DMS 273 (cell line): Measurements from ENCODE around the gene PDGFRA.
A peak's percentile ranks its signal among the peaks of the same experiment; 100 is the strongest.

Experiments
- DNase-seq: peaks from one replicate; lab custom pipeline; 2025; ENCODE audit not compliant: unreplicated experiment; lab: John Stamatoyannopoulos, UW

PDGFRA gene

DNA sequence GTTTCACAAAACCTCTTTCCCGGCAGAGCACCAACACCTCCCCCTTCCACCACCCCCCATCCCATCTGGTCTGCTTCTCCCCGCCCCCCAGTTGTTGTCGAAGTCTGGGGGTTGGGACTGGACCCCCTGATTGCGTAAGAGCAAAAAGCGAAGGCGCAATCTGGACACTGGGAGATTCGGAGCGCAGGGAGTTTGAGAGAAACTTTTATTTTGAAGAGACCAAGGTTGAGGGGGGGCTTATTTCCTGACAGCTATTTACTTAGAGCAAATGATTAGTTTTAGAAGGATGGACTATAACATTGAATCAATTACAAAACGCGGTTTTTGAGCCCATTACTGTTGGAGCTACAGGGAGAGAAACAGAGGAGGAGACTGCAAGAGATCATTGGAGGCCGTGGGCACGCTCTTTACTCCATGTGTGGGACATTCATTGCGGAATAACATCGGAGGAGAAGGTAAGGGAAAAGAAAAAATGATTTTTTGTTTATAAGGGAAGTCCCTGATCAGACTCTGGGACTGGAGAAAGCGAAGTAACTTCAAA, at the start of gene PDGFRA:
TSS of gene PDGFRA (plus strand) at position 333 of the 541 bp plus-strand sequence. CDS start 29,476 bp downstream, outside the sequence.
- DNase-seq, result peak; percentile 78

DNA sequence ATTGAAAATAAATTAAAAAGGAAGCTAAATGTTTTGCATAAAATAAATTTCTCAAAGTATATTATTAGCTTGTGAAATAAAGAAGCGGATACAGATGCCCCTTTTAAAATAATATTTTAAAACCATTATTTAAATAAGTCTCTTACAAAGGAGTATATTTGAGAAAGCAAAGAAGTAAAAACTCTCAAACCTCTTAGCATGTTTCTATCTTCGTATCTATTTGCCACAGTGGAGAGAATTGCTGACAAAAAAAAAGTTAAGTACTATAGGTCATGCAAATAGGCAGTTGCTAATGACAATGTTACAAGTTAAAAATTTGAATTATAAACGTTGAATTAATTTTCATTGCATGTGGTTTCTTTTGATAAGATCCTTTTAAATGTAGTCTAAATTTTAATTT, 44.5 kb upstream of the PDGFRA start:
- DNase-seq, result no peak

DNA sequence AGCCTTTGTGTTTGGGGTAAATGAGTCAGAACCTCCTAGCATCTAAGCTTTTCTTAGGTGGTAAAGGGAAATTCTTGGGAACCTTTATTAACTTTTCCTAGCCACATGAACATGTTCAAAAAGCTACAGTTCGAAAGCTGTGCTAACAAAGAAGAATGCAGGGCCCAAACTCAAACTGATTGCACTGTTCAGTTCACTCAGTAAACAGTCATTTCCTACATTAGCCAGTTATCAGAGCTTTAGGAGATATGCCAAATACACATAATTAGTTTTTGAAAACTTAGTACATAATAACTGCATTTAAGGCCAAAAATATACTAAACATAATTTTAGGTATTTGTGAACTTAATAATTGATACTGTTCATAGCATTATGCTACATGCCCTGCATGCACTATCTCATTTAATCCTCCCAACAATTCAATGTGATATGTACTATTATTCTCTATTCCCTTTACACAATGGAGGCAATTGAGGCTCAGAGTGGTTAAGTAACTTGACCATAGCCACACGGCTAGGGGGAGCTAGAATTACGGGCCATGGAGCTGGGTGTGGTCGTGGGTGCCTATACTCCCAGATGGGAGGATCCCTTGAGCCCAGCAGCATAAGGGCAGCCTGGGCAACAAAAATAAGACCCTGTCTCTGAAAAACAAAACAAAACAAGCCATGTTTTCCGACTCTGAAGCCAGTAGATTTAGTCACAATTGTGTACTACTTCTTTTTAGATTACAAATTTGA, 43.9 kb upstream of the PDGFRA start:
- DNase-seq, result no peak

DNA sequence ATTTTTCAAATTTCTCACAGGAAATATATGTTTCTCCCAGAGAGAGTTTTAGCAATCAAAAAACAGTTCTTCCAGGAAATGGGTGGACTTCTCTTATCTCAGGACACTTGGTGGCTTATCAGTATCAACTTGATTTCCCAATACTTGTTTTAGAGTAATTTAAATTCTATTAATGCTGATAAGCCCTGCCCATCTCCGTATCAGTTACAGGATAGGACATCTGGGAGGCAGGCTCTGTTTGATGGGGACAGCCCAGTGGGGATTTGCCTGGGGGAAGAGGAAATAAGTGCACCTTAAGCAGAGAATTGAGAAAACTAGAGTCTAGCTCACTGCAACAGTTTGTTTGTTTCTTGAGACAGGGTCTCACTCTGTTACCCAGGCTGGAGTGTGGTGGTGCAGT, 43.2 kb upstream of the PDGFRA start:
- no peak for DNase-seq

DNA sequence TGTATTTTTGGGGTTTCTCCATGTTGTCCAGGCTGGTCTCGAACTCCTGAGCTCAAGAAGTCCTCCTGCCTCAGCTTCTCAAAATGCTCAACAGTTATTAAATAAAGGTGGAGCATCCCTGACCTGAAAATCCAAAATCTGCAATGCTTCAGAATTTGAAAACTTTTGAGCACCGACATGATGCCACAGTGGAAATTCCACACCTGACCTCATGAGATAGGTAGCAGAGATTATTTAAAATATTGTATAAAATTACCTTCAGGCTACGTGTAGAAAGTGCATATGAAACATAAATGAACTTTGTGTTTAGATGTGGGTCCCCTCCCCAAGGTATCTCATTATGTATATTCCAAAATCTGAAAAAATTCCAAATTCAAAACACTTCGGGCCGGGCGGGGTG, 42.7 kb upstream of the PDGFRA start:
- no peak for DNase-seq

DNA sequence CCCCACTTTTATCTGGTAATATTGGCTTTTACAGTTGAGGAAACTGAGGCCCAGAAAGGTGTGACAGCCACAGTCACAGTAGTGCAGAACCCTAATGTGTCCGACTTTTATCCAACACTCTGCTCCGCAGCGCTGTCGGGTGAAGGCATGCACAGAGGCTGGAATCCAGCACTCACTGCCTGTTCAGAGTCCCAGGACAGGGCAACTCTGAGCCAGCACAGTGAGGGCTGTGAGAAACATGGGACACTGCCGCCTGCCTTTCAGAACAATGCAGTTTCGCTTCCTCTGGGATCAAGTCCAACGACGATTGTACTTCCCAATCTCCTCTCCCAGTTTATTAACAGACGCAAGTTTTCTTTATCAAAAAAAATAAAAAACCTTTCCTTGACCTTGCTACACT, 41.9 kb upstream of the PDGFRA start:
- DNase-seq, result no peak

DNA sequence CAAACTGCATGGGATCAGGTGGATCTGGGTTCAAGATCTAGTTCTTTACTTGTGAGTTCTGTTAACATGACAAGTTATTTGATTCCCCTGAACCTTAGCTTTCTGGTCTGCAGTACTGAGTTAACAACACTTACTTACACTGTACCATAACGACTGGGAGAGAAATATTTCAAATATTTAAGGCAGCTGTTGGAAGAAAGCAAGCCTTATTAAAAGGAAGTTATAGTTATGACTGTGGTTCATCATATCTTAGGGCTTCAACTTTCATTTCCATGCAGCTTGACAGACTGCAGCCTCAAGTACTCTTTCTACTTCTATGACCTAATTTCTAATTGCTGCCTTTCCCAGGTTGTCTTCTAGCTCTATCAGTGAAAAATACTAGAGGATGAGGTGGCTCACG, 40.0 kb upstream of the PDGFRA start:
- no peak for DNase-seq

DNA sequence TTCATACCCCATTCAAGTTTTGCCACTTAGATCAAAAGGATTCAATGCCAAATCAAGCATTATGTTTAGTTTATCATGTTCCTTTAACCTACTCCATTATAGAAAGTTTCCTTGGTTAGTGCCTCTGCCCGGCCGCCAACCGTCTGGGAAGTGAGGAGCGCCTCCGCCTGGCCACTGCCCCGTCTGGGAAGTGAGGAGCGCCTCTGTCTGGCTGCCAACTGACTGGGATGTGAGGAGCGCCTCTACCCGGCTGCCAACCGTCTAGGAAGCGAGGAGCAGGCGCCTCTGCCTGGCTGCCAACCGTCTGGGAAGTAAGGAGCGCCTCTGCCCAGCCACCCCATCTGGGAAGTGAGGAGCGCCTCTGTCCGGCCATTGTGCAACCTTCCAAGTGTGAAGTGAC, 36.3 kb upstream of the PDGFRA start:
- no peak for DNase-seq

DNA sequence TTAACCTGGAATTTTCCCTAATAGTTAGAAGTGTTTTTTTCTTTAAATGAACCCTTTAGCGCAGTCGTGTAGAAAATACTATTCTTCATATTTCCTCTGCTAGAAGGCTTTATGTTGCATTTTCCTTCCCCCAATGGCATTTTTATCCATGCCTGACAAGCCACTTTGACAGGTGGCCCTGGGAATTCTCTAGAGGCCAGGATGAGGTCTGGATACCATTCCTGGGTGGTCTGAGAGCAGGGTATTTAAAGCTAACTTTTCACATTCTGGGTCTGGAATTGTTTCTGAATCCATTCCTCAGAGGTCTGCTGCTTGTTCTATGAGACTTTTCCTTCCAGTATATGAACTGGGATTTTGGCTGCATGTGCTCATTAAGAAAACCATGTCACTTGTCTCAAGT, 31.2 kb upstream of the PDGFRA start:
- DNase-seq, result no peak

DNA sequence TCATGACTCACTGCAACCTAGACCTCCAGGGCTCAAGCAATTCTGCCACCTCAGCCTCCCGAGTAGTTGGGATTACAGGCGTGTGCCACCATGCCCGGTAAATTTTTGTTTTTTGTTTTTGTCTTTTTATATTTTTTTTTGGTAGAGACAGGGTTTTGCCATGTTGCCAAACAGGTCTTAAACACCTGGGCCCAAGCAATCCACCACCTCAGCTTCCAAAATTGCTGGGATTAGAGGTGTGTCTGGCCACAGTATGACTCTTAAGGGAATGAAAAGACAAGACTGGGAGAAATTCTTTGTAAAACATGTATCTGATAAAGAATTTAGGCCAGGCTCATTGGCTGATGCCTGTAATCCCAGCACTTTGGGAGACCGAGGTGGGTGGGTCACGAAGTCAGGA, 29.2 kb upstream of the PDGFRA start:
- no peak for DNase-seq

DNA sequence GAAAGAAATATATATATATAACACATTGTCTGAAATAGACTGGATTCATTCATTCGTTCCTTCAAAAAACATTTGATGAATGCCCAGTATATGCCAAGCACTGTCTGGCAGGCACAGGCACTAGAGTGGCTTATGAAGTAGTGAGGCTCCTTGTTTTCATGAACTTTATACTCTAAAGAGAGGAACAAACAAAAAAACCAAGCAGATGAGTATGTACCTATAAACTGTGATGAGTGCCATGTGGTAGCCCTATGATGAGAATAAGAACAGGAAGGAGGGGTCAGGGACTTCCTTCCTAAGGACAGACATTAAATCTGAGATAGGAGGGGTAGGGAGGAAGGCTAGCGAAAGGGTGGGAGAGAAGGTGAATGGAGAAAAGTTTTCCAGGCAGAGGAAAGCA, 19.5 kb upstream of the PDGFRA start:
- DNase-seq, result no peak

DNA sequence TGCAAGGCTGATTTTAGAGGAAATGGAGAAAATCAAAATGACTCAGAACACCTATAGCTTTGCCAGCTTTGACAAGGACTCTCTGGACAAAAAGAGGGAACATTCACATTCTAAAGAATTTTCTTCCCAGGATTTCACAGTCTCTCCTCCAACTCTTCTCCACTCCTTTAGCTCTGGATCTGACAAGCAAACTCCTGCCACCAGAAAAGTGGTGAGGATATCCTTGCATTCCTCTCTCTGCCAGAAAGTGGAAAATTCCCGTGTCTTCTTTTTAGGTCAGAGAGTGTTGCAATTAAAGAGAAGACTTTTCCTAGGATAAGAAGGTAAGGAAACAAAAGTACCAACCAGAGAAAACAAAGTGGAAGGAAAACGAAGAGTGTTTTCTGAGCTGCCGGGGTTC, 16.1 kb upstream of the PDGFRA start:
- no peak for DNase-seq

DNA sequence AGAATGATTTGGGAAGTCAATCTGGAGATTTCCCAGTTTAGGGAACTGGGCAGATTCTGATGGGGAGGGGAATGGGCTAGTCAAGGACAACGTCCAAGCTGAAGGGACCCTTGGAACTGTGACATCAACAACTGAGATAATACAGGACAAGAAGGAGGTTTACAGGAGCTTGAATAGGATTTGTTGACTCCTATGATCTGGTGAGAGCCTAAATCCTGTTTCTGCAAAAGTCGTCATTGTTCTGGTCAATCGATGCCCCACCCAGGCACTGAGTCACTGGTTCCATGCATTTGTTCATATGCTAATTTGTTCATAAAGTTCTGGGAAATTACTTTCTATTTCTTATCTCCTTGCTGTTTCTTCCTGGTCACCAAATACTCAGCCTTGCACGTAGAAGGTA, 15.3 kb upstream of the PDGFRA start:
- DNase-seq, result no peak

DNA sequence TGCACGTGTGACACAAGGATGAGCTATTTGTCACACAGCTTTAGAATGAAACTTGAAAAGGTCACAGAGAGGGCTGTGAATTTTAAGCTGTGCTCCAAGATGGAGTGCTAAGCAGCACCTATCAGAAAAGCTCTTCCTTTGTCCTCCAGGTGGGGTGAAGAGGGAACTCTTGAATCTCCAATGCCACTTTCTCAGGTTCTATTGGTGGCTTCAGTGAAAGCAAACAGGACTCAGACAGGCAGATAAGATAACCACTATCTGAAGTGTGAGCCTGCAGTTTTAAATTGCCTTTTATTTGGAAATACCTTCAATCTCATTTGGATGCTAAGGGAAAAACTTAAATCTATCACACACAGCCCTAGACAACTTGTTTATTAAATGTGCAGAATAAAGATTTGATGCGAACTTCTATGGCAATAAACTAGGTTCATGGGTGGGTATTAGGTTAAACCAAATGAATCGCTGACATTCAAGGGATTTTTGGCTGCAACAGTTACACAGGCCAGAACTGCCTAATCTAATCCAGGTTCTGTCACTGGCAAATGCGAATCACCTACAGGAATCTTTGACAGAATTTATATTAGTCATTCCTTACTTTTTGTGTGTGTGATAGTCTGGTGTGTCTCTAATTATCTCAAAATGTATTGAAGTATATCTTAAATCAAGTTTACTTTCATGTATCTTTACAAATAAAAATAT, 13.6 kb upstream of the PDGFRA start:
- DNase-seq, result no peak

DNA sequence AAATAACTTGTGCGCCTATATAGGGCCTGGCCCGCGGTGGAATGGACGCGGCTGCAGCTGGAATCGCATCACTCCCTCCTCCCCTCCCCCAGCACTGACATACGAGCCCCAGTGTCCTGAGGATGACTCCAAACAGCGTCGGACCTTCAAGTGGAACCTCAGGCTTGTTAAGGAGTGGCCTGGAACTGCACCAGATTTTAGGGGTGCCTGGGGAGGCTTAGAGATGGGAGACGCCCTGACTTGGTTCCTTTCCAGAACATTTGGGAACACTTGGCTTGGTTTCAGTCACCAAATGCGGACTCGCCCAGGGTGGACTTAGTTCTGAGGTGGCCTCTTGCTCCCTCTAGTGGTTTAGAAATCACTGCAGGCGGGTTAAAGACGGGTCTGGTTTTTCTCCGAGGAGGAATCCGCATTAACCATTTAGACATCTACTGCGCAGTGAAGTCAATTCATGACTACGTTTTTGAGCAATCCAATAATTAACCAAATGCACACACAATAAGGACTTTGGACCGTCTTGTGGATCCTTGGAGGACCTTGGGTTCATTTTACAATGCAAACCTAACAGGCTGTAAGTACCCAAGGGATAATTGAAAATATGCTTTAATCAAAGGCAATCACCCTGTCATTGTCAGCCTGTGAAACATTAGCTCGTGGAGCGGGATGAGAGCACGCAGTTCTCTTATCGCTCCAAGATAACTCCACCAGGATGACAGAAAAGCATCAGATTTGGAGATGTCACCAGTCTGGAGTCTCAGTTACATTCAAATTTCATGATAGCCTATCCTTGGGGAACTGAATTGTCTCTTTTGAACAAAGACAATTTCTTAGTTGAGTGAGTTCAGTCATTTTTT, 11.2 kb upstream of the PDGFRA start:
- peak; percentile 82 for DNase-seq

DNA sequence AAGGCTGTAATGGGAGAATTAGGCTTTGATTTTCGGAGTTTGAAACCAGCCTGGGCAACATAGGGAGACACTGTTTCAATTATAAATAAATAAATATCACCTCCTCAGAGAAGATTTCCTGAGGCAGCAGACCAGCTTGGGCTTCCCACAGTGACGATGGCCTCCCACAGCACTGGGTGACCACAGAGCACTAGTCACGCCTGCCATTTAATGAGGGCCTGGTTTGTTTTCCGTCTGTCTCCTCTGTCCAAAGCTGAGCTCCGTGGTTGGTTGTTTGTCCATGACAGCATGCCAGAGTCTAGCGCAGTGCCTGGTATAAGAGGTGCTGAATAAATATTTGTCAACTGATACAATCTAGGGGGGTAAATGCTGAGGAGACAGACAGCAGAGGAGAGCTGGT, 10.4 kb upstream of the PDGFRA start:
- DNase-seq, result no peak

DNA sequence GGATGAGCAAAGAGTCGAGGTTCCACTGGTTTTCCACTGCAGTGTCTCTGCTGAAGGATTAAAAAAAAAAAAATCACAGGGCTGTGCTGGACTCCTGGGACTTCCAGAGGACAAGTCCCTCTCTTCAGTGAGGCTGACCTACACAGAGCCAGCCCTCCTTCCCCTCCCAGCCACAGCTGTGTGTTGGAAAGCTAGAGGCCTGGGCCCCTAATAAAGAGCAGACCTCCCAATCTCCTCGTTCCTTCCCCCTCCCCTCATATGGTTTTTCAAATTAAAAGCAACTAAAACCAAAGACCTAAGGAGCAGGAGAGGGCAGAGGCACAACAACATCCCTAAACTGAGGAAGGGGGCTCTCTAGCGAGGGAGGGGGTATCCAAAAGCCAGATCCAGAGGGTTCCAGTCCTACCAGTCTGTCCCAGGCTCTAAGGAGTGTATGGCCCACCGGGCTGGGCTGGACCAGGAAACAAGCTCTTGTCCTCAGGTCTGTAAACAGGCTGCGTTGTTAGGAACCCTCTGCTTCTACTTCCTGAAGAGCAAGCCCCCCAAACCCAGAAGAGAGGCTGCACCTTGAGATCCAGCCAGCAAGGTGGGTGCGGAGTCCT, 4.0 kb upstream of the PDGFRA start:
- DNase-seq, result no peak

DNA sequence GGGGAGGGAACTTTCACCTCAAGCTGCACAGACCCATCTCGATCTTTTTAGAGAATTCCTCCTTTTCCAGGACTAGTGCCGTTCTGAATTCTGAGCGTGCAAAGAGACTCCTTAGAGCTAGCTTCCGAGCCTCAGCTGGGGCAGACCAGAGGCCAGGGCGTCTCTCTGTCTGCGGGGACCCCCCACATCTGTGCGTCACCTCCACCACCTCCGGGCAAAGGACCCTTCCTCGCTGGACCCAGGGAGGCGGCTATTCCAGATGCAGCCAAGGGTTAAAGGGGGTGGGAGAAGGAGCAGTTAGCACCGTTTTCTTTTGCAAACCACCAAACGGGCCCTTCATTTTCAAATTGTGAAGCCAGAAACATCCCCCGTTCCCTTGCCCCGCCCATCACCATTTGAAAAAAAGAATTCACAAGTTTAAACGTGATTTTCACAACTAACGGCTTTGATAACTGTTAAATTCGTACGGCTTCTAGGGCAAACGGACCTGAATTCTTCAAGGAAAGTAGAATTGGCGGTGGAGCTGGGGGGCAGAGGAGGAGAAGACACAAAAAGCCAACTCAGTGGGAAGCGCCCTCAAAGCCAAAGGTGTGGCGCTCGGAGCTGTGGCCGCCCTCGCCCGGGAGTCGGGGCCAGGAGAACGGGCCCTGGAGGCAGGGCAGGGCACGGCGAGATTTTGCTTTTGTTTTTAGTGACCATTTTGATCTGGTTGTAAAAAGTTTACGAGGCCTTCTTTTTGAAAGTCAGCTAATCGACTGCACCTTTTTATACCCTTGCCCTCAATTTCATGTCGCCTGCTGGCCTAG, 3.3 kb upstream of the PDGFRA start:
- DNase-seq, result no peak

DNA sequence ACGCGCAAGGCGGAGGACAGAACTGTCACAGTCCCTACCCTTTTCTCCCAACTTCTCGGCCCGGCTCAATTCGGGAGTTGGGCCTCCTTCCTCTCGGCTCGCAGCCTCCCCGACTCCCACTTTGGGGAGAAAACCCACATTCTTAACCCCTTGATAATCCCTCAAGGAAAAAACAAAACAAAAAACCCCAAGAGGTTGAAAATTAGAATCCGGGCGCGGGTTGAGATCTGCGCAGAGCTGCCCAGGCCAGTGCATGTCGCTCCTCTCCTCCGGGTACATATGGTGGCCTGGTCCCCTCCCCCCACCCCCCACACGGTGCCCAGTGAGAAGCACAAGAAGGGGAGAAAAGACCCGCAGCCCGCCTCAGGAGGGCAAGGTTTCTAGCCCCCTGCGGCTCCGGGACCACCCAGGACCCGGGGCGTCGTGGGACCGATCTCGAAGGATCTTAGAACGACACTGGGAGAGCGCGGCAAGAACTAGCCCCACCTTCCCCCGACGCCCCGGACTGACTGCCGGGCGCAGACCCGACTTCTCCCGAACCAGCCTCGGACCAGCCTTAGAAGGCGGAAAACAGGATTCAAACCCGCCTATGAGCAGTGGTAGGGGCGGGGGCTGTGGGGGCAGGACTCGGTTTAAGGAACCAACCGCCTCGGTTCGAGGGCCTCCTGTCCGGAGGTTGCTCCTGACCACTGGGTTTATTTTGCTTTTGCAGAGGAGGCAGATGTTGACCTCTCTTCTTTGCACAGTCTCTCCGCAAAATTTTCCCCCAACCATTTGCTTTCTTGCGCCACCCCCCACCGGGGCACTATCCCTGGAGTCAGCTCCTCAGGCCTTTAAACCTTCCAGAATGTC, 2.5 kb upstream of the PDGFRA start:
- peak; percentile 18 for DNase-seq
